GM10248 (cell line): ENCODE measurements around the gene WDR13.
"Not testable (repeated sequence)": the region's sequence is repeated elsewhere in the genome, so short reads cannot be mapped to it uniquely, and the experiment has no call there.

ENCODE experiments used
- CTCF ChIA-PET: fragments of 300-600 bp; sonication (Branson Sonifier 250); formaldehyde crosslinking; extraction: SDS; loops from one replicate; lab custom pipeline; 2021; ENCODE audit warnings: antibody characterized with exemption; lab: Yijun Ruan, JAX
- POLR2A ChIA-PET: fragments of 350-650 bp; sonication (Branson Sonifier 250); formaldehyde crosslinking; extraction: SDS; loops from one replicate; lab custom pipeline; 2020; ENCODE audit warnings: antibody characterized with exemption; lab: Yijun Ruan, JAX
- DNase-seq: peaks from one replicate; pipeline ENCODE4 v3.0.0; 2012; ENCODE audit errors: extremely low spot score
- TF ChIP-seq, protein P1 (sequence below): IDR thresholded peaks from 2 replicates; pipeline ENCODE4 v1.5.1; 2012; ENCODE audit warnings: mild to moderate bottlenecking, low read depth; ENCODE audit errors: extremely low read depth, missing control alignments, control extremely low read depth

WDR13 gene

DNA sequence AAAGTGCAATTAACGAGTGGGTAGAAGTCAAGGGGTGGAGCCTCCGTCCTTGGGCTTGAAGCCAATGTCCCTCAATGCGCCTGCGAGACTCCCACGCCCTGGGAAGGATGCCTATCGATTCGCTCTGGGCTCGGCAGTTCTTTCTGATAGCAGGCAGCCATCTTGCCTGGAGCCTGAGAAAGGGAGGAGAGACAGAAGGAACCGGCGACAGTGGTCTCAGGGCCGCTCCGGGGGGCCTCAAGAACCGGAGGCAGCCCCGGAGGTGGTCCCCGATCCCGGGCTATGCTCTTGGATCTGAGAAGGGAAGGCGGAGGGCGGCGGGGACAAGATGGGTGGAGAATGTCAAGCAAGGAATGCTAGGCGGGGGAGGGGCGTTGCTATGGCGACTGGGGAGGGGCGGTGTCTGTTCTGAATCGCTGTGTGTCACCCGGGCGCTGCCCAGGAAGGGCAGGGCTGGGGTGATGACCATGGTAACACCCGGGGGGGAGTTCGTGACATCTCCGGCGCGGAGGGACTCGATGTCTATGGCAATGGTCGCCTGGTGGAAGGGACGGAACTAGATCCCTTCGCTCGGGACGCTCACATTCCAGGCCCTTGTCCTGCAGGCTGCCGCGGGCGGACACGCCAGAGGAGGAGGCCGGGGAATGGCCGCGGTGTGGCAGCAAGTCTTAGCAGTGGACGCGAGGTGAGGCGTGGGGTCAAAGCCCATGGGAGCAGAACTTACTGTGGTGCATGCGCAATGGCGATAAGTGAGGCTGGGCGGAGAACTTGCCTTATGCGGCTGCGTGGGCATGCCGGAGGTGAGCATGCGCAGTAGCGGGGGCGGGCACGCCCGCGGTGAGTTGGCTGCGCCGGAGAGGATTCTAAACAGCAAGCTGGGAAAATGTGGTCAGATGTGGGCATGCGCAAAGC, at the start of gene WDR13:
TSS of gene WDR13 (plus strand) at position 140 of the 912 bp plus-strand sequence. CDS start at position 645, 505 bp downstream.
- peak; percentile 89 for DNase-seq
- ChIA-PET CTCF (interaction anchor here (0.9 to 1.3 kb wide), 2 partner anchors 8 to 58 kb away, joined by 3 read pairs; partner anchors contain the start of gene TBC1D25), POLR2A (no interaction called here)
- TF ChIP-seq, protein P1, sequence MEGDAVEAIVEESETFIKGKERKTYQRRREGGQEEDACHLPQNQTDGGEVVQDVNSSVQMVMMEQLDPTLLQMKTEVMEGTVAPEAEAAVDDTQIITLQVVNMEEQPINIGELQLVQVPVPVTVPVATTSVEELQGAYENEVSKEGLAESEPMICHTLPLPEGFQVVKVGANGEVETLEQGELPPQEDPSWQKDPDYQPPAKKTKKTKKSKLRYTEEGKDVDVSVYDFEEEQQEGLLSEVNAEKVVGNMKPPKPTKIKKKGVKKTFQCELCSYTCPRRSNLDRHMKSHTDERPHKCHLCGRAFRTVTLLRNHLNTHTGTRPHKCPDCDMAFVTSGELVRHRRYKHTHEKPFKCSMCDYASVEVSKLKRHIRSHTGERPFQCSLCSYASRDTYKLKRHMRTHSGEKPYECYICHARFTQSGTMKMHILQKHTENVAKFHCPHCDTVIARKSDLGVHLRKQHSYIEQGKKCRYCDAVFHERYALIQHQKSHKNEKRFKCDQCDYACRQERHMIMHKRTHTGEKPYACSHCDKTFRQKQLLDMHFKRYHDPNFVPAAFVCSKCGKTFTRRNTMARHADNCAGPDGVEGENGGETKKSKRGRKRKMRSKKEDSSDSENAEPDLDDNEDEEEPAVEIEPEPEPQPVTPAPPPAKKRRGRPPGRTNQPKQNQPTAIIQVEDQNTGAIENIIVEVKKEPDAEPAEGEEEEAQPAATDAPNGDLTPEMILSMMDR = no peak

GRCh38 chrX:48548871-48549270, 48.4 kb upstream of the WDR13 start:
- POLR2A ChIA-PET = no interaction called here

DNA sequence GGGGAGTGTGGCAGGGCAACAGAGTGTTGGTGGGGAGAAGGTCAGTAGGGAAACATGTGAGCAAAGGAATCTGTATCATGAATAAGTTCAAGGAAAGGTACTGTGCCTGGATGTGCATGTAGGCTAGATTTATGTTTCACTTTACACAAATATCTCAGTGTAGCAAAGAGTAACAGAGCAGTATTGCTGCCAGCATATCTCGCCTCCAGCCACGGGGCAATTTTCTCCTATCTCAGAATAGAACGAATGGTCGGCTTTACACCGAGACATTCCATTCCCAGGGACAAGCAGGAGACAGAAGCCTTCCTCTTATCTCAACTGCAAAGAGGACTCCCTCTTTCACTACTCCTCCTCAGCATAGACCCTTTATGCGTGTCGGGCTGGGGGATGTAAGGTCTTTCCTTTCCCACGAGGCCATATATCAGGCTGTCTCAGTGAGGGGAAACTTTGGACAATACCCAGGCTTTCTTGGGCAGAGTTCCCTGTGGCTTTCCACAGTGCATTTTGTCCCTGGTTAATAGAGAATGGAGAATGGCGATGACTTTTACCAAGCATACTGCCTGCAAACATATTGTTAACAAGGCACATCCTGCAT, 41.5 kb upstream of the WDR13 start:
- DNase-seq, POLR2A ChIA-PET, CTCF ChIA-PET: not testable (repeated sequence)

More at GRCh38 chrX:48548871-48549270, 48.4 kb upstream of the WDR13 start:
- TF ChIP-seq, protein P1 = no peak
- CTCF ChIA-PET = interaction anchor here (3.9 kb wide), 1 partner anchor 9 kb away, joined by 16 read pairs; the partner anchor contains the start of gene TBC1D25
- no peak for DNase-seq

DNA sequence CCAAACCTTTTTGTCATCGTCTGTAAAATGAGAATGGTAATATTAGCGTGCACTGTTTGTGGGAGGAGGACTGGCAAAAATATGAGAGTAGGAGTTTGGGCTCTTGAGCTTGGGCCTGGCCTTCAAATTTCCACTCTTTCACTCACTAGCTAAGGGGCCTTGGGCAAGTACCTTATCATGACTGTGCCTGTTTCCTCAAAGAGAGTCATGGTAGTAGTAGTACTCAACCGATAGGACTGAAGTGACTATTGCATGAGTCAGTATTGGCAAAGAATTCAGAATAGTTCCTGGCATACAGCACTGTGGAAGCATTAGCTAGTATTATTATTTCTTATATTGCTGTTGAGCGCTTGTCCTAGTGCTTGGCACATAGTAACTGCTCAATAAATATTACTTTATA, 39.0 kb upstream of the WDR13 start:
- ChIA-PET CTCF (no interaction called here), POLR2A (interaction anchor here (1.0 kb wide), 1 partner anchor 21 kb away, joined by 3 read pairs; no protein-coding TSS in a partner anchor)
- TF ChIP-seq, protein P1 = no peak
- no peak for DNase-seq

DNA sequence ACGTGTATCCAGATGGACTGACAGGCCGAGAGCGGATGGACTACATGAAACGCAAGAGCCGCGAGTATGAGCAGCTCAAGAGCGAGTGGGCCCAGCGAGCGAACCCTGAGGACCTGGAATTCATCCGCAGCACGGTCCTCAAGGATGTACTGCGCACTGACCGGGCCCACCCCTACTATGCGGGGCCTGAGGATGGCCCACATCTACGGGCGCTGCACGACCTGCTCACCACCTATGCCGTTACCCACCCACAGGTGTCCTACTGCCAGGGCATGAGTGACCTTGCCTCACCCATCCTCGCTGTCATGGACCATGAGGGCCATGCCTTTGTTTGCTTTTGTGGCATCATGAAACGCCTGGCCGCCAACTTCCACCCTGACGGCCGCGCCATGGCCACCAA, 37.7 kb upstream of the WDR13 start:
- DNase-seq = no peak
- TF ChIP-seq, protein P1 = no peak
- POLR2A ChIA-PET = no interaction called here
- CTCF ChIA-PET = interaction anchor here (1.2 kb wide), 1 partner anchor 9 kb away, joined by 3 read pairs; no protein-coding TSS in a partner anchor

- no peak for DNase-seq
- CTCF ChIA-PET = interaction anchor here (1.2 kb wide), 1 partner anchor 8 kb away, joined by 3 read pairs; no protein-coding TSS in a partner anchor
- TF ChIP-seq, protein P1 = no peak
- POLR2A ChIA-PET = no interaction called here
Observed at GRCh38 chrX:48560056-48560455, 37.2 kb upstream of the WDR13 start.
